Measurements from ENCODE around the gene CHRNA10. TPM values are rescaled to one million over a fixed set of nuclear protein-coding genes. Genes with fewer than 3 reads are reported as not detected.

CHRNA10 gene
- total and polyA plus RNA-seq, 10 of the 15 experiments (the other 5 are each of a cell fraction or from before 2014, with no cell fraction given) = 0.14 to 1.5 (median 0.57) TPM

- Histone ChIP-seq H4K20me1 (ENCODE audit: control insufficient read depth, insufficient read depth) (no peaks in the 10 kb centered on the region), H2AFZ (ENCODE audit: control insufficient read depth, low read depth, low read length) (peak overlapping the region; percentile 7; the same call in 1 of the 2 replicates), H3K4me2 (ENCODE audit: control insufficient read depth, insufficient read depth) (no peak overlapping the region), H3K27ac (ENCODE audit: control insufficient read depth, insufficient read depth) (no peak overlapping the region), H3K36me3 (ENCODE audit: control insufficient read depth in 2 of 2, insufficient read depth in 2 of 2, low read length in 1 of 2) (no peaks in the 10 kb centered on the region), H3K4me3 (no peak overlapping the region), H3K9me3 (replicated peaks; ENCODE audit: control insufficient read depth, insufficient read depth, low read length) (no peaks in the 10 kb centered on the region), H3K27me3 (replicated peaks in 1 of 2; ENCODE audit: control insufficient read depth in 2 of 2, insufficient read depth in 2 of 2, low read length in 1 of 2) (no peaks in the 10 kb centered on the region), H3K79me2 (ENCODE audit: control insufficient read depth, insufficient read depth, low read length) (no peaks in the 10 kb centered on the region), H3K9ac (ENCODE audit: control insufficient read depth, insufficient read depth, low read length) (no peak overlapping the region), H3K4me1 (ENCODE audit: control insufficient read depth, insufficient read depth, low read length) (no peaks in the 10 kb centered on the region)
- ChIA-PET SMC1A (ENCODE audit: uncharacterized antibody, unreplicated experiment) (no interaction called here), POLR2A (no interaction called here), CTCF (no interaction called here), RAD21 (ENCODE audit: unreplicated experiment) (no interaction called here)
- DNase-seq (ENCODE audit: low read depth, low spot score) = no peak
- intact Hi-C loops (cut with micrococcal nuclease; ENCODE audit: unreplicated experiment) (no loop called here), in situ Hi-C loops (cut with MboI) (no loop called here)
- BruUV-seq (replicated peaks) = no TSS peak
- FAIRE-seq = no peak
- no peak for ATAC-seq
- WGBS (ENCODE audit: insufficient coverage, insufficient replicate concordance, low lambda C conversion rate, missing lambda C conversion rate) = 40% methylated on average over 23 of the region's 23 CpGs
- no peak for TF ChIP-seq TARDBP (IDR thresholded peaks at IDR 0.05; ENCODE audit: borderline replicate concordance)
- TF ChIP-seq, protein P1, sequence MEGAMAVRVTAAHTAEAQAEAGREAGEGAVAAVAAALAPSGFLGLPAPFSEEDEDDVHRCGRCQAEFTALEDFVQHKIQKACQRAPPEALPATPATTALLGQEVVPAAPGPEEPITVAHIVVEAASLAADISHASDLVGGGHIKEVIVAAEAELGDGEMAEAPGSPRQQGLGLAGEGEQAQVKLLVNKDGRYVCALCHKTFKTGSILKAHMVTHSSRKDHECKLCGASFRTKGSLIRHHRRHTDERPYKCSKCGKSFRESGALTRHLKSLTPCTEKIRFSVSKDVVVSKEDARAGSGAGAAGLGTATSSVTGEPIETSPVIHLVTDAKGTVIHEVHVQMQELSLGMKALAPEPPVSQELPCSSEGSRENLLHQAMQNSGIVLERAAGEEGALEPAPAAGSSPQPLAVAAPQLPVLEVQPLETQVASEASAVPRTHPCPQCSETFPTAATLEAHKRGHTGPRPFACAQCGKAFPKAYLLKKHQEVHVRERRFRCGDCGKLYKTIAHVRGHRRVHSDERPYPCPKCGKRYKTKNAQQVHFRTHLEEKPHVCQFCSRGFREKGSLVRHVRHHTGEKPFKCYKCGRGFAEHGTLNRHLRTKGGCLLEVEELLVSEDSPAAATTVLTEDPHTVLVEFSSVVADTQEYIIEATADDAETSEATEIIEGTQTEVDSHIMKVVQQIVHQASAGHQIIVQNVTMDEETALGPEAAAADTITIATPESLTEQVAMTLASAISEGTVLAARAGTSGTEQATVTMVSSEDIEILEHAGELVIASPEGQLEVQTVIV (IDR thresholded peaks at IDR 0.05; ENCODE audit: borderline replicate concordance, partially characterized antibody) = no peak
These were observed 44.8 kb downstream of the CHRNA10 start for GRCh38 chr11:3626250-3626960.

- CTCF ChIA-PET = interaction anchor here (0.7 kb wide), 1 partner anchor 13 kb away, joined by 3 read pairs; no protein-coding TSS in a partner anchor
- TF ChIP-seq SRF (IDR thresholded peaks at IDR 0.05; ENCODE audit: low read depth in 2 of 2, low read length in 2 of 2) (no peak), SREBF2 (IDR thresholded peaks at IDR 0.05; ENCODE audit: low read length) (no peak), CEBPZ (IDR thresholded peaks at IDR 0.05; ENCODE audit: low read depth, low read length) (no peak), RAD51 (IDR thresholded peaks at IDR 0.05) (no peak)
- TF ChIP-seq, protein P2, sequence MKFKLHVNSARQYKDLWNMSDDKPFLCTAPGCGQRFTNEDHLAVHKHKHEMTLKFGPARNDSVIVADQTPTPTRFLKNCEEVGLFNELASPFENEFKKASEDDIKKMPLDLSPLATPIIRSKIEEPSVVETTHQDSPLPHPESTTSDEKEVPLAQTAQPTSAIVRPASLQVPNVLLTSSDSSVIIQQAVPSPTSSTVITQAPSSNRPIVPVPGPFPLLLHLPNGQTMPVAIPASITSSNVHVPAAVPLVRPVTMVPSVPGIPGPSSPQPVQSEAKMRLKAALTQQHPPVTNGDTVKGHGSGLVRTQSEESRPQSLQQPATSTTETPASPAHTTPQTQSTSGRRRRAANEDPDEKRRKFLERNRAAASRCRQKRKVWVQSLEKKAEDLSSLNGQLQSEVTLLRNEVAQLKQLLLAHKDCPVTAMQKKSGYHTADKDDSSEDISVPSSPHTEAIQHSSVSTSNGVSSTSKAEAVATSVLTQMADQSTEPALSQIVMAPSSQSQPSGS (IDR thresholded peaks at IDR 0.05; ENCODE audit: low read length) = no peak
These were observed 47.3 kb downstream of the CHRNA10 start for GRCh38 chr11:3623767-3624458.

More at GRCh38 chr11:3623767-3624458, 47.3 kb downstream of the CHRNA10 start:
- H3K27me3 ChIP-seq (replicated peaks in 1 of 2; ENCODE audit: control insufficient read depth in 2 of 2, insufficient read depth in 2 of 2, low read length in 1 of 2) = no peaks in the 10 kb centered on the region
- 40% methylated on average over 8 of the region's 8 CpGs for WGBS (ENCODE audit: insufficient coverage, insufficient replicate concordance, low lambda C conversion rate, missing lambda C conversion rate)
- H3K36me3 ChIP-seq (ENCODE audit: control insufficient read depth in 2 of 2, insufficient read depth in 2 of 2, low read length in 1 of 2) = no peaks in the 10 kb centered on the region
- H4K20me1 ChIP-seq (ENCODE audit: control insufficient read depth, insufficient read depth) = no peaks in the 10 kb centered on the region
- H3K9ac ChIP-seq (ENCODE audit: control insufficient read depth, insufficient read depth, low read length) = no peak overlapping the region
- H3K4me2 ChIP-seq (ENCODE audit: control insufficient read depth, insufficient read depth) = no peak overlapping the region
- intact Hi-C loops (cut with micrococcal nuclease; ENCODE audit: unreplicated experiment) = no loop called here
- no peak overlapping the region for H2AFZ ChIP-seq (ENCODE audit: control insufficient read depth, low read depth, low read length)
- H3K4me1 ChIP-seq (ENCODE audit: control insufficient read depth, insufficient read depth, low read length) = no peaks in the 10 kb centered on the region
- no peak overlapping the region for H3K4me3 ChIP-seq
- SMC1A ChIA-PET (ENCODE audit: uncharacterized antibody, unreplicated experiment) = no interaction called here
- BruUV-seq (replicated peaks) = no TSS peak
- no peak for FAIRE-seq
- no peaks in the 10 kb centered on the region for H3K9me3 ChIP-seq (replicated peaks; ENCODE audit: control insufficient read depth, insufficient read depth, low read length)
- RAD21 ChIA-PET (ENCODE audit: unreplicated experiment) = no interaction called here
- POLR2A ChIA-PET = no interaction called here
- no peak for DNase-seq (ENCODE audit: low read depth, low spot score)
- in situ Hi-C loops (cut with MboI) = no loop called here
- ATAC-seq = no peak
- H3K27ac ChIP-seq (ENCODE audit: control insufficient read depth, insufficient read depth) = no peak overlapping the region
- no peaks in the 10 kb centered on the region for H3K79me2 ChIP-seq (ENCODE audit: control insufficient read depth, insufficient read depth, low read length)

Data from GM12878 (cell line).